NCI-H128 (cell line): ENCODE results near the gene KDM1A.

Experiments used
- DNase-seq: peaks from one replicate; lab custom pipeline; 2025; ENCODE audit not compliant: unreplicated experiment; lab: John Stamatoyannopoulos, UW

KDM1A gene

DNA sequence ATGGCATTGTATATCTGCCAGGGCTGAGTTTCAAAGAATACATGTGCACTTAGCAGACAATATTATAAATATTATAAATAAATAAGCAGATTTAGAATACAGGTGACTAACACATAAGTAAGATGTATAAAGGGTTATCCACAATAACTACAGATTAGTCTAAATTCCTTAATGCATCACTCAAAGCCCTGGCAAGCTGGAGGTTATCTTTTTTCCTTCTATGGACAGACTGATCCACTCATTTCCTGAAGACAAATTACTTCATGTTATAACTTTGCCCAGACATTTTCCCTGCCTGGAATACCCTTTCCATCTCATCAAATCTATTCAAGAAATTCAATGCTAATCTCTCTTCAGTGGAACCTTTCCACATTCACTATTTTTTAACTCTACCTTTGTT, 110.6 kb downstream of the KDM1A start:
- no peak for DNase-seq

DNA sequence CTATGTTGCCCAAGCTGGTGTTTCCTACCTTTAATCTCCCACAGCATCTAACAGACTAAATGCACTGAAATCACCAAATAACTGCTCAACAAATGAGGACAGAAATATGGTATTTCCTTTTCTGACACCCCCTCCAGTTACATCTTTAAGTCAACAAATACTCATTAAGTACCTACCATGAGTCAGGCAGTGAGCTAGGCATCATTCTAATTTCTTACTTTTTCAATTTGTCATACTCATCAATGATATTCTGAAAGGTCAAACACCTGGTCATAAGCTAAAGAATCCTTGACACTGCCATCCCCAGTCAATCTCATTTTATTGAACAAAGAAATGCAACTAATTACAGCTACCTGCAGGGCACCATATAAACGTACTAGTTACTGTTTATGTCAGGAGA, 112.8 kb downstream of the KDM1A start:
- no peak for DNase-seq
